Lower lobe of right lung (tissue), 2 donors: ENCODE results near the gene RGS10. TPM values are rescaled to one million over a fixed set of nuclear protein-coding genes. Genes with fewer than 3 reads are reported as not detected.

ENCODE experiments used
- ATAC-seq, 2 donors: fragments of 200-7000 bp; cut with Tn5 transposase; one replicate each; pipeline ENCODE4 v1.9.1; 2020 to 2022; ENCODE audit warnings: mild to moderate bottlenecking in 2 of 2, moderate library complexity in 2 of 2
- DNase-seq: peaks from one replicate; pipeline ENCODE4 v3.0.0-alpha.2; 2020
- H3K27ac ChIP-seq: fragments of 200-600 bp; one replicate; pipeline ENCODE4 v1.8.0; 2022
- H3K27me3 ChIP-seq: fragments of 200-600 bp; one replicate; pipeline ENCODE4 v1.8.0; 2022; ENCODE audit warnings: low read depth
- H3K36me3 ChIP-seq: fragments of 200-600 bp; one replicate; pipeline ENCODE4 v1.8.0; 2022; ENCODE audit warnings: mild to moderate bottlenecking
- H3K4me1 ChIP-seq: fragments of 200-600 bp; one replicate; pipeline ENCODE4 v1.8.0; 2022
- H3K4me3 ChIP-seq: fragments of 200-600 bp; one replicate; pipeline ENCODE4 v1.8.0; 2022; ENCODE audit warnings: mild to moderate bottlenecking
- H3K9me3 ChIP-seq: fragments of 200-600 bp; one replicate; pipeline ENCODE4 v1.8.0; 2022
- intact Hi-C: fragments of 100-400 bp; cut with DNase I; formaldehyde crosslinking; loops from one replicate; pipeline ENCODE4 v1.11.0; 2022
- long read RNA-seq: library from polyadenylated mRNA; unstranded; transcript quantifications from one replicate; pipeline ENCODE4 v2.0.0, GENCODE V29; 2021
- total RNA-seq: library from RNA; stranded (reverse); fragmentation: NEBNext Ultra II Directional; extraction: Animal tissue kit (Norgen Biotek cat#: 25700); gene quantifications from one replicate; pipeline ENCODE4 v1.2.1, GENCODE V29; 2021
- TF ChIP-seq, protein P1 (sequence below): fragments of 200-600 bp; IDR thresholded peaks from one replicate; pipeline ENCODE4 v1.8.0; 2022; ENCODE audit warnings: antibody characterized with exemption, mild to moderate bottlenecking
- donor health status: DM: no; HTN: yes; CAD: no; lungs with severe emphysema.

Gene RGS10
- total RNA-seq: 47.3 TPM
- long read RNA-seq, transcript RGS10-202 (5 exons, 804 nt): major isoform, 28 of 31 reads
- long read RNA-seq, partial matches to known transcripts: 3 of 31 reads
- long read RNA-seq, other reads (novel, unspliced or antisense): 0 of 31 reads

GRCh38 chr10:119542357-119542987 is at the start of gene RGS10:
Gene RGS10 (minus strand): TSS chr10:119542719. CDS start chr10:119542638, 81 bp downstream.
- intact Hi-C loops: no loop called here
- Histone ChIP-seq H3K36me3 (no peaks in the 10 kb centered on the region), H3K9me3 (no peaks in the 10 kb centered on the region), H3K27ac (peak within 1 kb of the TSS; percentile 78), H3K4me1 (peaks cover 29% of the 10 kb centered on the region), H3K27me3 (peaks cover 6% of the 10 kb centered on the region), H3K4me3 (peak within 1 kb of the TSS; percentile 75)
- DNase-seq: peak; percentile 86
- peak; percentile 96 for ATAC-seq
- TF ChIP-seq, protein P1, sequence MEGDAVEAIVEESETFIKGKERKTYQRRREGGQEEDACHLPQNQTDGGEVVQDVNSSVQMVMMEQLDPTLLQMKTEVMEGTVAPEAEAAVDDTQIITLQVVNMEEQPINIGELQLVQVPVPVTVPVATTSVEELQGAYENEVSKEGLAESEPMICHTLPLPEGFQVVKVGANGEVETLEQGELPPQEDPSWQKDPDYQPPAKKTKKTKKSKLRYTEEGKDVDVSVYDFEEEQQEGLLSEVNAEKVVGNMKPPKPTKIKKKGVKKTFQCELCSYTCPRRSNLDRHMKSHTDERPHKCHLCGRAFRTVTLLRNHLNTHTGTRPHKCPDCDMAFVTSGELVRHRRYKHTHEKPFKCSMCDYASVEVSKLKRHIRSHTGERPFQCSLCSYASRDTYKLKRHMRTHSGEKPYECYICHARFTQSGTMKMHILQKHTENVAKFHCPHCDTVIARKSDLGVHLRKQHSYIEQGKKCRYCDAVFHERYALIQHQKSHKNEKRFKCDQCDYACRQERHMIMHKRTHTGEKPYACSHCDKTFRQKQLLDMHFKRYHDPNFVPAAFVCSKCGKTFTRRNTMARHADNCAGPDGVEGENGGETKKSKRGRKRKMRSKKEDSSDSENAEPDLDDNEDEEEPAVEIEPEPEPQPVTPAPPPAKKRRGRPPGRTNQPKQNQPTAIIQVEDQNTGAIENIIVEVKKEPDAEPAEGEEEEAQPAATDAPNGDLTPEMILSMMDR: no peak

DNA sequence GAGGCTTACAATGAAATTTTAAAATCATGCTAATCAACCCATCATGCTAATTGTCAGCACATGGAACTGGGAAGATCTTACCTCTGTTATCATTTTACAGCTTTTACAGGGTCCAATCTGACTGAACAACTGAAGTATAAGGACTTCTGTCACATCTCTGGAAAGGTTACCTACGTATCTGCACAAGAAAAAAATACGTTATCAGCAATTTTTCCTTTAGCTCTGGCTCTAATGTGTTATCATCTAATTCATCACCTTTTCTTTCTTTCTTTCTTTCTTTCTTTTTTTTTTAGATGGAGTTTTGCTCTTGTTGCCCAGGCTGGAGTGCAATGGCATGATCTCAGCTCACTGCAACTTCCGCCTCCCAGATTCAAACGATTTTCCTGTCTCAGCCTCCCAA is 45.6 kb upstream of the RGS10 start:
- peaks cover 16% of the 10 kb centered on the region for H3K4me1 ChIP-seq
- H3K9me3 ChIP-seq: no peaks in the 10 kb centered on the region
- TF ChIP-seq, protein P1: no peak
- peaks cover 58% of the 10 kb centered on the region for H3K36me3 ChIP-seq
- H3K27ac ChIP-seq: no peak overlapping the region
- no peaks in the 10 kb centered on the region for H3K27me3 ChIP-seq
- DNase-seq: no peak
- ATAC-seq: no peak
- intact Hi-C loops: no loop called here
- no peak overlapping the region for H3K4me3 ChIP-seq

DNA sequence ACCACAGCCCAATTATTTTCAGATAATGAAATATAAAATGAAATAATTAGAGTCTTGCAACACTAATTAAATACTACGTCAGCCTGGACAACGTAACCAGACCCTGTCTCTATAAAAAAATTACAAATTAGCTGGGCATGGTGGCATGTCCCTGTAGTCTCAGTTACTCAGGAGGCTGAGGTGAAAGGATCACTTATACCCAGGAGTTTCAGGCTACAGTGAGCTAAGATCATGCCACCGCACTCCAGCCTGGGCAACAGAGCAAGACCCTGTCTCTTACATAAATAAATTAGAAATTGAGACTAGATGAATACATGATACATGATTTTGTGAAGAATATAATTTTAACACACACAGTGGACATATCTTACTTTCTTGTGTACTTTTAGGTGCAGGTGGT is 35.8 kb upstream of the RGS10 start:
- Histone ChIP-seq H3K4me1 (no peaks in the 10 kb centered on the region), H3K36me3 (peaks cover 94% of the 10 kb centered on the region), H3K27ac (no peak overlapping the region), H3K9me3 (no peaks in the 10 kb centered on the region), H3K4me3 (no peak overlapping the region), H3K27me3 (no peaks in the 10 kb centered on the region)
- DNase-seq (no peak), ATAC-seq (no peak)
- TF ChIP-seq, protein P1: no peak
- intact Hi-C loops: no loop called here

DNA sequence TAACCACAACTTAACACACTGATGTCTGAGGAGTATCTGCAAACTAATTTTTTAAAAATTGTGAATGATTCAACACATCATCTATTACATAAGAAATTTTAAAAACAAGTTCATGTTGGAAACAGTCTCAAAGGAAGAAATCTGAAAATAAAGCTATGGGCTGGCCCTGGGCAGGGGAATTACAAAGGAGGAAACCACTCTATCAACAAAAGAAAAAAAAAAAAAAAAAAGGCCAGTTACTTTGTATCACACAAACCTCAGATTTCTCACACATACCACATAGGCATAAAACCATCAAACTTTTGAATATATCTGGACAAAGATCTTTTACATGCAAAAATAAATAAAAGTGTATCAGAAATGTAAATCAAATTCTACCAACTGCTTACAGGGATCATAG is 33.5 kb upstream of the RGS10 start:
- no peaks in the 10 kb centered on the region for H3K27me3 ChIP-seq
- DNase-seq: no peak
- intact Hi-C loops: no loop called here
- no peak overlapping the region for H3K27ac ChIP-seq
- TF ChIP-seq, protein P1: no peak
- peaks cover 91% of the 10 kb centered on the region for H3K36me3 ChIP-seq
- H3K4me1 ChIP-seq: no peaks in the 10 kb centered on the region
- no peak for ATAC-seq
- no peak overlapping the region for H3K4me3 ChIP-seq
- H3K9me3 ChIP-seq: no peaks in the 10 kb centered on the region

DNA sequence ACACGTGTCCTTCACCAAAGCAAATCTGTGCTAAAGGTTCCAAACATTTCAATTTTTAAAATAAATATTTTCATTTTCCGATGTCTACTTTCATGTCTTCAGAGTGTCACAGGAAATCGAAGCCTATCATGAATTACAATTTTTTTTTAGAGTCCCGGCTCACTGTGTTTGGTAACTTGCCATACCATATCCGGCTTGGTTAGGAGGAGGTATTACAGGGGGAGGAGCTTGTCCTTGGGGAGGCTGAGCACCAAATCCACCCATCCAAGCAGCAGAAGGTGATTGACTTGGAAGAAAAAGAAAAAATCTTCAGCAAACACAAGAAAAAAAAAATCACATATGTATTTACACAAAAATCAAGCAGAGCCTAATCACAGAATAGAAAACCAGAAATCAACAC is 33.0 kb upstream of the RGS10 start:
- DNase-seq (no peak), ATAC-seq (no peak)
- Histone ChIP-seq H3K4me1 (no peaks in the 10 kb centered on the region), H3K27ac (no peak overlapping the region), H3K9me3 (no peaks in the 10 kb centered on the region), H3K36me3 (peaks cover 88% of the 10 kb centered on the region), H3K4me3 (no peak overlapping the region), H3K27me3 (no peaks in the 10 kb centered on the region)
- TF ChIP-seq, protein P1: no peak
- intact Hi-C loops: no loop called here
